Measurements from ENCODE around the gene TNFRSF9.
A peak's percentile ranks its signal among the peaks of the same experiment; 100 is the strongest.
"Not testable (repeated sequence)": the region's sequence is repeated elsewhere in the genome, so short reads cannot be mapped to it uniquely, and the experiment has no call there.

Gene TNFRSF9

DNA sequence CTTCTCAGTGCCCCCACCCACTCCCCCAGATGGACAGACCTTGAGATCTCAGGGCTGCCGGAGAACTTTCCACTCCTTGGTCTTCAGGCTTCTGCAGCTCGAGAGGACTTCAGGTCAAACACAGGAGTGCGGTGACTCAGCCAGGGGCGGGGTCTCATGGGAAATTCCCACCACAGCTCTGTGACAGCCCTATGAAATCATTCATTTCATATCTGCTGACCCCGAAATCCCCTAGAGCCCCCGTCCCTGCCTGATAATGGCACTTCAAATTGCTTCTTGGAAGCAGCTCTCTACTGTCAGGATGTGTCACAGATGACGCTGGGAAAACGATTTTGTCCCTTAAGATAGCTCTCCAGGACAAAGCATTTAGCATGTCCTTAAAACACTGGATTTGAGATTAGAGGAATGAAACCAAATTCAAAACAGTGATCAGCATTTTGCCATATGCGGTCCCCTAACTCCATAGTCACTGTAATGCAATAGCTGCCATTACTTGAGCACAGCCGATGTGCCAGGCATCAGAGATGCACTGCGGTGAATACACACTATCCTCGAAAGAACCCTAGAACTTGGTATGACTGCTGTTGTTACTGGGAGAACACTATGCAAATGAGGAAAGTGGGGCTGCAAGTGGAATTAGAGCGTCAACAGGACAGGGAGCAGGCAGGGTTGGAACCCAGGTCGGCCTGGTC lies at the start of gene TNFRSF9:
TSS of gene TNFRSF9 (minus strand) at position 95 of the 692 bp plus-strand sequence. CDS start 845 bp downstream, outside the sequence.
- DNase-seq (ENCODE audit: low spot score): peak; percentile 75

DNA sequence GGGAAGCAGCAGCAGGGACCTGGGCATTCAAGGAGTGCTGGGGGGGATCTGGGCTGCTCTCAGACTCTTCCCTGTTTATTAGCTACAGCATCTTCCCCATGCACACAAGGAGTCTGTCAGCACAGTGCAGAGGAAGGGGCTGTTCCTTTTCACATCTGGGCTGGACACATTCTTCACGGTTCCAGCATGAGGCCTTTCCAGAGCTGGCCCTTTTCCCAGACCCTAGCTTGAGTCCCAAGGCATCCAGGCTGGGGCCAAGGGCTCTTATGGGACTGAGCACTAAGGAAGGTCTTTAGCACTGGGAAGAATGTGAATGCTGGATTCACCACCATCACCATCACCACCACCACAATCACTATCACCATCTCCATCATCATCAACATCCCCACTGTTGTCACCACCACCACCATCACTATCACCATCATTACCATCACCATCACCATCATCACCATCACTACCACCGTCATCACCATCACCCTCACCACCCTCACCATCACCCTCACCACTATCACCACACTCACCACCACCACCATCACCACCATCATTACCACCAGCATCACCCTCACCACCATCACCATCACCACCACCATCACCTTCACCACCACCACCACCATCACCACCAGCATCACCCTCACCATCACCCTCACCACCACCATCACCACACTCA lies 49.3 kb upstream of the TNFRSF9 start:
- DNase-seq (ENCODE audit: low spot score): no peak

- no peak for DNase-seq (ENCODE audit: low spot score)
Observed at GRCh38 chr1:7988576-7988975, 47.9 kb upstream of the TNFRSF9 start.

DNA sequence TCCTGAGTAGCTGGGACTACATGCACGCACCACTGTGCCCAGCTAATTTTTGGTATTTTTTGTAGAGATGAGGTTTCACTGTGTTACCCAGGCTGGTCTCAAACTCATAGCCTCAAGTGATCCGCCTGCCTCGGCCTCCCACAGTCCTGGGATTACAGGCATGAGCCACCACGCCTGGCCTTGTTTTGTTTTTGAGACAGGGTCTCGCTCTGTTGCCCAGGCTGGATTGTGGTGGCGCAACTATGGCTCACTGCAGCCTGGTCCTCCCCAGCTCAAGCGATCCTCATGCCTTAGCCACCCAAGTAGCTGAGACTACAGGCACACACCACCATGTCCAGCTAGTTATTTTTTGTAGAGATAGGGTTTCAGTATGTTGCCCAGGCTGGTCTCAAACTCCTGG lies 46.9 kb upstream of the TNFRSF9 start:
- no peak for DNase-seq (ENCODE audit: low spot score)

- DNase-seq (ENCODE audit: low spot score): no peak
Observed at GRCh38 chr1:7985851-7986612, 45.4 kb upstream of the TNFRSF9 start.

DNA sequence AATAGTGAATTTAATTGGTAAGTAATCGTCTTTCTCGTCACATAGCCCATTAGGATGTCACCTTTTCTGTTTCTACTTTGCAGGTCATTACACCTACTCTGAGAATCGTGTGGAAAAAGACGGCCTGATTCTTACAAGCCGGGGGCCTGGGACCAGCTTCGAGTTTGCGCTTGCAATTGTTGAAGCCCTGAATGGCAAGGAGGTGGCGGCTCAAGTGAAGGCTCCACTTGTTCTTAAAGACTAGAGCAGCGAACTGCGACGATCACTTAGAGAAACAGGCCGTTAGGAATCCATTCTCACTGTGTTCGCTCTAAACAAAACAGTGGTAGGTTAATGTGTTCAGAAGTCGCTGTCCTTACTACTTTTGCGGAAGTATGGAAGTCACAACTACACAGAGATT lies 44.2 kb upstream of the TNFRSF9 start:
- DNase-seq (ENCODE audit: low spot score): no peak

DNA sequence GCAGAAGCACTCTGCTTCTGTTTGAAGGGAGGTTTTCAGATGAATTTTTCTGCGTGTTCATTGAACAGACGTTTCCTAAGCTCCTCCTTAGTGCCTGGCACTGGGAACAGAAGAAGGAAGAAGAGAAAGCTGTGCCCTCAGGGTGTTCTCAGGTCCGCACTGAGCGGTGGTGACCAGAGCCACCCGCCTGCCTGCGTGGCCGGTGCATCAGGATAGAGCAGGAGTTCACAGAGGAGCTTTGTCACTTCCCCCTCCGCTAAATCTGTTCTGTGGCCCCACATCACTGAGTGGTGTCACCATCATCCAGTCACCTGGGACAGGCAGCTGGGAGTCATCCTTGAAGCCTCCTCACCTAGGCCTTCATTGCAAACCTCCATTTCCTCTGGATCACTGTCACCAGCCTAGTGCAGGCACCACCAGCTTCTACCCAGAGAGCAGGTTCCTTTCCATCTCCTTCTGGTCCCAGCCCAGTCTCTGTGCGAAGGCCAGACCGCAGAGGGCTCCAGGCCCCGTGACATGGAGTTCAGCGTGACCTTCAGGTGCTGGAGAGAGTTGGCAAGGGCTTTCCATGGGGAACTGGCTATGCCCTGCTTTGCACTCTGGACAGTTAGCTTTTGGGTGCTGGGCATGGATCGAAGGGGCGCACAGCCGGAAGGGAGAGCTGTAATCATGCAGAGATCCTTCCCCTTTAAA lies 42.6 kb upstream of the TNFRSF9 start:
- DNase-seq (ENCODE audit: low spot score): no peak

DNA sequence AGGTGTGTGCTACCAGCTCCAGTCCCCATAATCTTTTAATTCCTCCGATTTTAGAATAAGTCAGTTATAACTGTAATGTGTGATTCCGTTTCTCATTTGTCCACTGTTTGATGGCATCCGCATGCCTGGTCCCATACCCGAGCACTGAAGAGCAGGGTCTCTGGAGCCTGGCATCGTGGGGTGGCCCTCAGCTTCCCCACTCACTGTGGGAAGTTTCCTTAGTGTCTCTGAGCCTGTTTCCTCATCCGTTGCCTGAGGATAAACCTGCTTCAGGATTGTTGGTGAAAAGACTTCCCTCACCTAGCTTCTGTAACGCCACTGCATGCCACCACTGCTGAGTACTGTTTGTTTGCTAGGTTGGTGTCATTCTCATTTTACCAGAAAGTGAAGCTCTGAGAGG lies 40.3 kb upstream of the TNFRSF9 start:
- DNase-seq (ENCODE audit: low spot score): no peak

GRCh38 chr1:7975212-7975865 lies 34.7 kb upstream of the TNFRSF9 start:
- DNase-seq (ENCODE audit: low spot score): peak; percentile 20

- no peak for DNase-seq (ENCODE audit: low spot score)
Observed at GRCh38 chr1:7973086-7973485, 32.4 kb upstream of the TNFRSF9 start.

DNA sequence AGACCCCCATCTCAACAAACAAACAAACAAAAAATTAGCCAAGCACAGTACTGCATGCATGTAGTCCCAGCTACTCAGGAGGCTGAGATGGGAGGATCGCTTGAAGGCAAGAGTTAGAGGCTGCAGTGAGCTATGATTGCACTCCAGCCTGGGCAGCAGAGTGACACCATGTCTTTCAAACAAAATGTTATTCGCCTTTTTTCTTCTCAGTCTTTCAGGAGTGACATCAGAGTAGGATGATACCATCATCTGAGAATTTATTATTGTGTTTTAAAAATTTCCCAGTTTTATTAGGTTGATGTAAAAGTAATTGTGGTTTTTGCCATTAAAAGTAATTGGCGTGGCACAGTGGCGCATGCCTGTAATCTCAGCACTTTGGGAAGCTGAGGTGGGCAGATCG lies 31.6 kb upstream of the TNFRSF9 start:
- no peak for DNase-seq (ENCODE audit: low spot score)

DNA sequence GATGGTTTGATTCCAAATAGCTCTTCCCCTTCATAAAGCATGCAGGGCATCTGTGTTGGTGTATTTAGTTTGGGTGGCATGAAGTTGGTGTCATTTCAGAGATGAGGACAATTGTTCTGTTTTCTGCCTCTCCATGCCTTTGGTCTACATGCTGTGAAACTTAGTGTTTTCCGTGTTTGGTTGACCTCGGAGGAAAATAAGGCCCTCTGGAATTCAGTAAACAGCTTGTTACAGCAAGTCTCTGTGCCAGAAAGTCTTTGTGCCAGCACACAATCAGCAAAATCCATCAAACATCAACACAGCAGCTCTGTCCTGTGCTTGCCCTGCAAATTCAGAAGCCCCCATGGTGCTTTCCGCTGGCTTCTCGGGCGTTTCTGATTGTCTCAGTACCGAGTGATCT lies 30.4 kb upstream of the TNFRSF9 start:
- DNase-seq (ENCODE audit: low spot score): no peak

- DNase-seq (ENCODE audit: low spot score): no peak
Observed at GRCh38 chr1:7970246-7970645, 29.6 kb upstream of the TNFRSF9 start.

DNA sequence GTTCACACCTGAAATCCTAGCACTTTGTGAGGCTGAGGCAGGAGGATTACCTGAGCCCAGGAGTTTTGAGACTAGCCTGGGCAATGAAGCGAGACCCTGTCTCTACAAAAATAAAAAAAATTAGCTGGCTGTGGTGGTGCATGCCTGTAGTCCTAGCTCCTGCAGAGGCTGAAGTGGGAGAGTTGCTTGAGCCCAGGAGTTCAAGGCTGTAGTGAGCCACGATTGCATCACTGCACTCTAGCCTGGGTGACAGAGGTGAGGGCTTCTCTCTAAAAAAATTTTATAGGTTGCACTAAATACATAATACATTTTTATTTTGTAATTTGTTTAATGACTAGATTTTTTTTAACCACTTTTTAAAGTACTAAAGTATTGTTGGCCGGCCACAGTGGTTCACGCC lies 27.0 kb upstream of the TNFRSF9 start:
- no peak for DNase-seq (ENCODE audit: low spot score)

DNA sequence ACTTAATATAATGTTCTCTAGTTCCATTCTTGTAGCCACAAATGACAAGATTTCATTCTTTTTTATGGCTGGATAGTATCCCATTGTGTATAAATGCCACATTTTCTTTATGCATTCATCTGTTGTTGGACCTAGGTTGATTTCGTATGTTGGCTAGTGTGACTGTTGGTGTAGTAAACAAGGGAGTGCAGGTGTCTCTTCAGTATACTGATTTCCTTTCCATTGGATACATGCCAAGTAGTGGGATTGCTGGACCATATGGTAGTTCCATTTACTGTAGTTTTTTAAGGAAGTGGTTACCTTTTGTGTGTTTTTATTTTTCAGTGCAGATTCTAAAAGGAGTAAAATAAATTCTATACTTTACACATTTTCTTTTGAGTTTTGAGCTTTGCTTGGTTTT lies 26.6 kb upstream of the TNFRSF9 start:
- DNase-seq (ENCODE audit: low spot score): no peak

DNA sequence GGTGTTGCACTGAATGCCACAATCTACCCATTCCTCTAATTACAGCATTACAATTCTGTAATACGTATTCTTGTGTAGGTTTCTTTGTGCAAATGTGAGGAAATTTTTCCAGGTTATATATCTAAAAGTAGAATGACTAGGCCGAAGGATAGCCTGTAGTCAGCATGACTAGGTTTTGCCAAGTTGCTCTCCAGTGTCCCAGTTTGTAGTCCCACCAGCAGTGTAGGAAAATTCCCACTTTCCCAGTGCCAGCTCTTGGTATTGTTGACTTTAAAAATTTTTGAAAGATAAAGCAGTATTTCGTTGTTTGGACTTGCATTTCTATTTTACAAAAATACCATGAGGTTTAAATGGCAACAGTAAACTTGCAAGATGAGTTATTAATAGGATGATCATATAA lies 23.8 kb upstream of the TNFRSF9 start:
- DNase-seq (ENCODE audit: low spot score): no peak

GRCh38 chr1:7963841-7964240 lies 23.2 kb upstream of the TNFRSF9 start:
- not testable (repeated sequence) for DNase-seq (ENCODE audit: low spot score)

GRCh38 chr1:7963378-7963730 lies 22.7 kb upstream of the TNFRSF9 start:
- DNase-seq (ENCODE audit: low spot score): not testable (repeated sequence)

DNA sequence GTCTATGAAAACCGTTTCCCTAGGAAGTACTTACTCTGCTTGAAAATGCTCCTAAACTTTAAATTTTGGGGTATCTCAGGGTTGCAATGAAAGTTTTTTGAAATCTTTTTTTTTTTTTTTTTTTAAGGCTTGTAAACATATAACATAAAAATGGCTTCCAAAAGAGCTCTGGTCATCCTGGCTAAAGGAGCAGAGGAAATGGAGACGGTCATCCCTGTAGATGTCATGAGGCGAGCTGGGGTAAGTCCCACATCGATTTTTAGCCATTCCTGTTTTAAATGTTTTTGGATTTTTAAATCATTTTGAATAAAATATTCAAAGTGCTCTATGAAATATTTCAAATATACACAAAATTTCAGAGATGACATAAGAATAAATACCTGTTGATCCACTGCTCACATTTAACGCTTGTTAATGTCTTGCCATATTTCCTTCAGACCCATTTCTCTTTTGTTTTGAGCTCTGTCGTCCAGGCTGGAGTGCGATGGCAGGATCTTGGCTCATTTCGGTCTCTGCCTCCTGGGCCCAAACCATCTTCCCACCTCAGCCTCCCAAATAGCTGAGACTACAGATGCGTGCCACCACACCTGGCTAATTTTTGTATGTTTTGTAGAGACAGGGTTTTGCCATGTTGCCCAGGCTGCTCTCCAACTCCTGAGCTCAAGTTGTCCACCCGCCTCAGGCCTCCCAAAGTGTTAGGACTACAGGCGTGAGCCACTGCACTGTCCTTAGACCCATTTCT lies 22.2 kb upstream of the TNFRSF9 start:
- no peak for DNase-seq (ENCODE audit: low spot score)

DNA sequence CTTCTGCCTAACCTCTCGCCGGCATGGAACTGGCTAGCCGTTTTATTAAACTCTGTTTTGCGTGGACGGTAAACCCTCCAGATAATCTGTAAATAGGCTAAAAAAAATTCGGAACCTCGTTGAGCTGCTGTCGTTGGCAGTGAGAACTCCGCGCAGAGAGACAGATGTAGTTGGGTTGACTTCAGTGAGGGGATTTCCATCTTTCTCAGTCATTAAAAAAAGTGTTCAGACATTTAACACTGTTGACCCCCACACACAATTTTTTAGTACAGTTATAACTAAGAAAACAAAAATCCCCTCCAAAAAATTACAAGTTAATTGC lies 21.3 kb upstream of the TNFRSF9 start:
- DNase-seq (ENCODE audit: low spot score): peak; percentile 49

GRCh38 chr1:7961216-7962013 lies 20.8 kb upstream of the TNFRSF9 start, which contains the start of gene PARK7:
TSS of gene PARK7 (plus strand) at chr1:7961711. CDS start at chr1:7962786, 1,075 bp downstream.
- peak; percentile 100 for DNase-seq (ENCODE audit: low spot score)
